Panc1 (cell line): ENCODE data around the gene SORCS1. TPM values are rescaled to one million over a fixed set of nuclear protein-coding genes. Genes with fewer than 3 reads are reported as not detected.

Source experiments
- ATAC-seq: fragments of 200-7000 bp; cut with Tn5 transposase; 2 replicates; pipeline ENCODE4 v1.9.1; 2020; ENCODE audit warnings: mild to moderate bottlenecking, moderate library complexity
- BruUV-seq: library from RNA; stranded (reverse); fragments of 400-500 nt; replicated peaks from 2 replicates; lab custom pipeline; 2021; lab: Mats Ljungman, UMichigan
- CTCF ChIA-PET: fragments of 300-600 bp; sonication (Branson Sonifier 250); formaldehyde crosslinking; loops from one replicate; lab custom pipeline; 2022; ENCODE audit warnings: antibody characterized with exemption; lab: Charles Lee
- POLR2A ChIA-PET: fragments of 300-600 bp; sonication (Branson Sonifier 250); formaldehyde crosslinking; loops from one replicate; lab custom pipeline; 2022; ENCODE audit warnings: antibody characterized with exemption; lab: Charles Lee
- DNase-seq: peaks from one replicate; pipeline ENCODE4 v3.0.0-alpha.2; 2010; ENCODE audit warnings: low read depth, low spot score
- H3K27ac ChIP-seq: 2 replicates; pipeline ENCODE4 v1.5.1; 2011; ENCODE audit warnings: mild to moderate bottlenecking, low read length, inconsistent platforms
- H3K27me3 ChIP-seq: fragments of 200-500 bp; sonication (Bioruptor generic); 2 replicates; pipeline ENCODE4 v1.6.0; 2014; ENCODE audit warnings: low read length, inconsistent platforms; ENCODE audit not compliant: control insufficient read depth, insufficient read depth
- H3K36me3 ChIP-seq: fragments of 200-500 bp; sonication (Bioruptor generic); 2 replicates; pipeline ENCODE4 v1.5.1; 2014; ENCODE audit warnings: inconsistent platforms, mild to moderate bottlenecking, low read length, moderate library complexity; ENCODE audit not compliant: control insufficient read depth, insufficient read depth
- H3K4me1 ChIP-seq: 2 replicates; pipeline ENCODE4 v1.5.1; 2011; ENCODE audit warnings: inconsistent platforms, mild to moderate bottlenecking, low read length, moderate library complexity; ENCODE audit not compliant: control insufficient read depth, insufficient read depth
- H3K4me3 ChIP-seq, 2 experiments: 2 replicates each; pipeline ENCODE4 v1.5.1; 2011 to 2012; ENCODE audit warnings: low read depth in 2 of 2, low read length in 2 of 2, mild to moderate bottlenecking in 2 of 2, inconsistent platforms in 1 of 2, moderate library complexity in 1 of 2
- H3K9me3 ChIP-seq: fragments of 200-500 bp; sonication (Bioruptor generic); 2 replicates; pipeline ENCODE4 v1.5.1; 2014; ENCODE audit warnings: low read depth, mild to moderate bottlenecking, inconsistent platforms, low read length, moderate library complexity; ENCODE audit not compliant: control insufficient read depth, insufficient read depth
- CTCF ChIP-seq: fragments of 450-650 bp; IDR thresholded peaks from 2 replicates; pipeline ENCODE4 v1.5.1; 2017; ENCODE audit warnings: mild to moderate bottlenecking
- POLR2AphosphoS5 ChIP-seq: IDR thresholded peaks from 2 replicates; pipeline ENCODE4 v1.6.1; 2012; ENCODE audit warnings: mild to moderate bottlenecking, low read depth, low read length, moderate library complexity
- REST ChIP-seq, 2 experiments: IDR thresholded peaks; 2 replicates each; pipeline ENCODE4 v1.6.1; 2011 to 2012; ENCODE audit warnings: low read depth in 2 of 2, control low read depth in 1 of 2, low read length in 1 of 2, mild to moderate bottlenecking in 1 of 2, moderate library complexity in 1 of 2; ENCODE audit not compliant: insufficient read depth in 1 of 2
- SIN3A ChIP-seq: IDR thresholded peaks from 2 replicates; pipeline ENCODE4 v1.6.1; 2012; ENCODE audit warnings: low read depth, mild to moderate bottlenecking, low read length, moderate library complexity, borderline replicate concordance; ENCODE audit not compliant: insufficient read depth
- TCF7L2 ChIP-seq: IDR thresholded peaks from 2 replicates; pipeline ENCODE4 v1.6.1; 2011; ENCODE audit warnings: mild to moderate bottlenecking, low read depth, low read length, inconsistent platforms
- in situ Hi-C: cut with HindIII; loops from 2 replicates; pipeline ENCODE4 v1.10.0; 2016; ENCODE audit warnings: low sequenced_read_pairs, low pct_unique_long_range_greater_than_20kb
- intact Hi-C: fragments of 100-400 bp; cut with micrococcal nuclease; formaldehyde crosslinking; loops from one replicate; pipeline ENCODE4 v1.10.0; 2022; ENCODE audit not compliant: unreplicated experiment
- total RNA-seq: library from RNA; stranded (reverse); gene quantifications from one replicate; pipeline ENCODE4 v1.2.1, GENCODE V29; 2021; ENCODE audit not compliant: unreplicated experiment

The SORCS1 gene
- total RNA-seq, 1 experiment from 2014 or later: not detected

- intact Hi-C loops: loop anchor here (10.0 kb wide), 1 partner anchor 1919 kb away; no protein-coding TSS in a partner anchor
- no peak overlapping the region for H3K27ac ChIP-seq
- H3K9me3 ChIP-seq: no peaks in the 10 kb centered on the region
- CTCF ChIA-PET: interaction anchor here (0.7 kb wide), 1 partner anchor 181 kb away, joined by 6 read pairs; no protein-coding TSS in a partner anchor
- no peaks in the 10 kb centered on the region for H3K36me3 ChIP-seq
- H3K4me1 ChIP-seq: no peaks in the 10 kb centered on the region
- DNase-seq (no peak), ATAC-seq (no peak)
- BruUV-seq: no TSS peak
- in situ Hi-C loops: no loop called here
- POLR2A ChIA-PET: no interaction called here
- H3K27me3 ChIP-seq: peaks cover 2% of the 10 kb centered on the region; the same call in 1 of the 2 replicates
- TF ChIP-seq POLR2AphosphoS5 (no peak), REST (IDR thresholded peaks at IDR 0.05; ENCODE audit: insufficient read depth in 1 of 2, low read depth in 2 of 2, low read length in 1 of 2) (no peak), TCF7L2 (no peak), SIN3A (no peak), CTCF (no peak)
- no peak overlapping the region for H3K4me3 ChIP-seq
These were observed 538.8 kb downstream of the SORCS1 start for GRCh38 chr10:106625751-106626150.

DNA sequence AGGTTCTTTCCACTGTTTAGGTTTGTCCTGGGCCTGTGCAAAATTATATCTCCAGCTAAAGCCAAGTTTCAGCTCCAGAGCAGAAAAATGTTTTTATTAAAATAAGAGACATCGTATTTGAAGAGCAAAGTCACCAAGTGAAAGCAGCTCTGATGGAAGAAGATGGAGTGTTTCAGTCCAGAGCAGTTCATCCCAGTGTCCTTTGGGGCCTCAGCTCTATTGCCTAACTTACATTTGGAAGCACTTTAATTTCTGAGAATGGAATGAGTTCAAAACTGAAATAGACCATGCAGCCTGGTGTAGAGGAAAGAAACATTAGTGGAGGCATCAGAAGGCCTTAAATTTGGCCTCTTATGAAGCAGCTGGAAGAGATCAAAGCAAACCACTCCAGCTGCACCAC is 545.2 kb downstream of the SORCS1 start:
- no peaks in the 10 kb centered on the region for H3K4me1 ChIP-seq
- no peak overlapping the region for H3K27ac ChIP-seq
- no peaks in the 10 kb centered on the region for H3K9me3 ChIP-seq
- in situ Hi-C loops (no loop called here), intact Hi-C loops (no loop called here)
- H3K36me3 ChIP-seq: no peaks in the 10 kb centered on the region
- TF ChIP-seq TCF7L2 (no peak), REST (IDR thresholded peaks at IDR 0.05; ENCODE audit: insufficient read depth in 1 of 2, low read depth in 2 of 2, low read length in 1 of 2) (no peak), SIN3A (no peak), CTCF (no peak), POLR2AphosphoS5 (no peak)
- DNase-seq (no peak), ATAC-seq (no peak)
- no peak overlapping the region for H3K4me3 ChIP-seq
- ChIA-PET CTCF (no interaction called here), POLR2A (no interaction called here)
- no TSS peak for BruUV-seq
- no peaks in the 10 kb centered on the region for H3K27me3 ChIP-seq
